HG02973 (cell line): ENCODE results near the gene CORO1C.
A peak's percentile ranks its signal among the peaks of the same experiment; 100 is the strongest.
"Not testable (repeated sequence)": the region's sequence is repeated elsewhere in the genome, so short reads cannot be mapped to it uniquely, and the experiment has no call there.

Source experiments
- ATAC-seq: cut with Tn5 transposase; IDR thresholded peaks from one replicate; pipeline ENCODE4 v1.9.1; 2021; ENCODE audit warnings: moderate library complexity; ENCODE audit not compliant: unreplicated experiment

CORO1C gene

GRCh38 chr12:108731105-108731865 is at the start of gene CORO1C:
Gene CORO1C (minus strand): TSS chr12:108731518. CDS start chr12:108701318, 30,200 bp downstream.
- ATAC-seq = peak; percentile 58

GRCh38 chr12:108779998-108780688 is 48.8 kb upstream of the CORO1C start:
- no peak for ATAC-seq

GRCh38 chr12:108778053-108778452 is 46.7 kb upstream of the CORO1C start:
- no peak for ATAC-seq

- no peak for ATAC-seq
Observed at GRCh38 chr12:108777156-108777555, 45.8 kb upstream of the CORO1C start.

- no peak for ATAC-seq
Observed at GRCh38 chr12:108773798-108774788, 42.8 kb upstream of the CORO1C start.

GRCh38 chr12:108772891-108773797 is 41.8 kb upstream of the CORO1C start:
- ATAC-seq = no peak

- ATAC-seq = no peak
Observed at GRCh38 chr12:108772247-108772646, 40.9 kb upstream of the CORO1C start.

- ATAC-seq = not testable (repeated sequence)
Observed at GRCh38 chr12:108771835-108772234, 40.5 kb upstream of the CORO1C start.

GRCh38 chr12:108770963-108771362 is 39.6 kb upstream of the CORO1C start:
- ATAC-seq = no peak

GRCh38 chr12:108770269-108770829 is 39.0 kb upstream of the CORO1C start:
- no peak for ATAC-seq

- ATAC-seq = no peak
Observed at GRCh38 chr12:108768591-108769500, 37.5 kb upstream of the CORO1C start.

- ATAC-seq = no peak
Observed at GRCh38 chr12:108766294-108766693, 35.0 kb upstream of the CORO1C start.

- ATAC-seq = no peak
Observed at GRCh38 chr12:108765289-108765764, 34.0 kb upstream of the CORO1C start.

GRCh38 chr12:108764540-108765288 is 33.4 kb upstream of the CORO1C start:
- no peak for ATAC-seq

GRCh38 chr12:108761226-108761625 is 29.9 kb upstream of the CORO1C start:
- no peak for ATAC-seq

- ATAC-seq = no peak
Observed at GRCh38 chr12:108759924-108760323, 28.6 kb upstream of the CORO1C start.

- ATAC-seq = no peak
Observed at GRCh38 chr12:108757856-108758255, 26.5 kb upstream of the CORO1C start.

GRCh38 chr12:108756421-108756820 is 25.1 kb upstream of the CORO1C start:
- ATAC-seq = no peak
